ENCODE data around the gene COL4A1.

GRCh38 chr13:110334841-110335490 is 28.0 kb upstream of the COL4A1 start:
- TF ChIP-seq TAF1 (IDR thresholded peaks at IDR 0.05; ENCODE audit: low read depth) (no peak), RAD21 (IDR thresholded peaks at IDR 0.05; ENCODE audit: low read depth) (no peak), EP300 (IDR thresholded peaks at IDR 0.05; ENCODE audit: borderline replicate concordance) (no peak), CREB1 (IDR thresholded peaks at IDR 0.05; ENCODE audit: low read depth) (no peak), YY1 (IDR thresholded peaks at IDR 0.05; ENCODE audit: low read depth) (no peak), TCF12 (IDR thresholded peaks at IDR 0.05; ENCODE audit: low read depth) (no peak), TEAD4 (IDR thresholded peaks at IDR 0.05) (no peak), EGR1 (IDR thresholded peaks at IDR 0.05) (no peak), FOXM1 (IDR thresholded peaks at IDR 0.05; ENCODE audit: borderline replicate concordance, low read depth) (no peak)
- TF ChIP-seq, protein P1, sequence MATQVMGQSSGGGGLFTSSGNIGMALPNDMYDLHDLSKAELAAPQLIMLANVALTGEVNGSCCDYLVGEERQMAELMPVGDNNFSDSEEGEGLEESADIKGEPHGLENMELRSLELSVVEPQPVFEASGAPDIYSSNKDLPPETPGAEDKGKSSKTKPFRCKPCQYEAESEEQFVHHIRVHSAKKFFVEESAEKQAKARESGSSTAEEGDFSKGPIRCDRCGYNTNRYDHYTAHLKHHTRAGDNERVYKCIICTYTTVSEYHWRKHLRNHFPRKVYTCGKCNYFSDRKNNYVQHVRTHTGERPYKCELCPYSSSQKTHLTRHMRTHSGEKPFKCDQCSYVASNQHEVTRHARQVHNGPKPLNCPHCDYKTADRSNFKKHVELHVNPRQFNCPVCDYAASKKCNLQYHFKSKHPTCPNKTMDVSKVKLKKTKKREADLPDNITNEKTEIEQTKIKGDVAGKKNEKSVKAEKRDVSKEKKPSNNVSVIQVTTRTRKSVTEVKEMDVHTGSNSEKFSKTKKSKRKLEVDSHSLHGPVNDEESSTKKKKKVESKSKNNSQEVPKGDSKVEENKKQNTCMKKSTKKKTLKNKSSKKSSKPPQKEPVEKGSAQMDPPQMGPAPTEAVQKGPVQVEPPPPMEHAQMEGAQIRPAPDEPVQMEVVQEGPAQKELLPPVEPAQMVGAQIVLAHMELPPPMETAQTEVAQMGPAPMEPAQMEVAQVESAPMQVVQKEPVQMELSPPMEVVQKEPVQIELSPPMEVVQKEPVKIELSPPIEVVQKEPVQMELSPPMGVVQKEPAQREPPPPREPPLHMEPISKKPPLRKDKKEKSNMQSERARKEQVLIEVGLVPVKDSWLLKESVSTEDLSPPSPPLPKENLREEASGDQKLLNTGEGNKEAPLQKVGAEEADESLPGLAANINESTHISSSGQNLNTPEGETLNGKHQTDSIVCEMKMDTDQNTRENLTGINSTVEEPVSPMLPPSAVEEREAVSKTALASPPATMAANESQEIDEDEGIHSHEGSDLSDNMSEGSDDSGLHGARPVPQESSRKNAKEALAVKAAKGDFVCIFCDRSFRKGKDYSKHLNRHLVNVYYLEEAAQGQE (IDR thresholded peaks at IDR 0.05; ENCODE audit: low read depth): no peak

Measured in Ishikawa (cell line).